HepG2 (cell line): ENCODE data around the gene PDSS2. TPM values are rescaled to one million over a fixed set of nuclear protein-coding genes. Genes with fewer than 3 reads are reported as not detected.

ENCODE experiments used
- ATF3 ChIP-seq: sonication (generic); formaldehyde crosslinking; IDR thresholded peaks from 2 replicates; pipeline ENCODE4 v1.4.0; 2020; ENCODE audit warnings: missing genetic modification reagents
- CEBPG ChIP-seq: IDR thresholded peaks from 2 replicates; pipeline ENCODE4 v1.6.1; 2016
- CHCHD3 ChIP-seq: sonication (generic); formaldehyde crosslinking; IDR thresholded peaks from 2 replicates; pipeline ENCODE4 v1.8.0; 2022; ENCODE audit warnings: mild to moderate bottlenecking, missing genetic modification reagents, moderate library complexity
- ESRRA ChIP-seq: sonication (generic); formaldehyde crosslinking; IDR thresholded peaks from 2 replicates; pipeline ENCODE4 v1.5.1; 2020; ENCODE audit warnings: mild to moderate bottlenecking, low read depth, missing genetic modification reagents
- GPN1 ChIP-seq: sonication (generic); formaldehyde crosslinking; IDR thresholded peaks from 2 replicates; pipeline ENCODE4 v1.5.1; 2020; ENCODE audit warnings: missing genetic modification reagents, borderline replicate concordance
- PLRG1 ChIP-seq: fragments of 450-650 bp; conservative IDR thresholded peaks from 2 replicates; pipeline ENCODE4 v1.6.1; 2016
- PLSCR1 ChIP-seq: sonication (generic); formaldehyde crosslinking; IDR thresholded peaks from 2 replicates; pipeline ENCODE4 v1.5.0; 2020; ENCODE audit warnings: missing genetic modification reagents, mild to moderate bottlenecking, borderline replicate concordance
- PPARG ChIP-seq: conservative IDR thresholded peaks from 2 replicates; pipeline ENCODE4 v1.6.1; 2016; ENCODE audit warnings: missing biosample characterization, missing genetic modification reagents
- SKIL ChIP-seq: sonication (generic); formaldehyde crosslinking; IDR thresholded peaks from 2 replicates; pipeline ENCODE4 v1.8.0; 2022; ENCODE audit warnings: missing genetic modification reagents, mild to moderate bottlenecking, moderate library complexity, borderline replicate concordance
- ZBTB40 ChIP-seq, 2 experiments: fragments of 450-650 bp in 1 of 2; sonication (generic) in 1 of 2; formaldehyde crosslinking in 1 of 2; IDR thresholded peaks; 2 replicates each; pipeline versions ENCODE4 v1.6.1 to v1.8.0; 2016 to 2022; ENCODE audit warnings: antibody characterized with exemption in 1 of 2, mild to moderate bottlenecking in 1 of 2, missing genetic modification reagents in 1 of 2
- ZFAT ChIP-seq: sonication (generic); formaldehyde crosslinking; conservative IDR thresholded peaks from 2 replicates; pipeline ENCODE4 v1.8.1; 2023; ENCODE audit warnings: missing genetic modification reagents, inconsistent platforms
- ZFP90 ChIP-seq: sonication (generic); formaldehyde crosslinking; IDR thresholded peaks from 2 replicates; pipeline ENCODE4 v1.8.0; 2022; ENCODE audit warnings: missing genetic modification reagents, mild to moderate bottlenecking, inconsistent platforms, borderline replicate concordance
- ZNF30 ChIP-seq: sonication (generic); formaldehyde crosslinking; IDR thresholded peaks from 2 replicates; pipeline ENCODE4 v1.5.0; 2020; ENCODE audit warnings: mild to moderate bottlenecking, missing genetic modification reagents
- ZNF335 ChIP-seq: sonication (generic); formaldehyde crosslinking; IDR thresholded peaks from 2 replicates; pipeline ENCODE4 v1.4.0; 2020; ENCODE audit warnings: missing genetic modification reagents
- ZNF33B ChIP-seq: sonication (generic); formaldehyde crosslinking; IDR thresholded peaks from 2 replicates; pipeline ENCODE4 v1.5.1; 2020; ENCODE audit warnings: mild to moderate bottlenecking, missing genetic modification reagents
- ZNF496 ChIP-seq: sonication (generic); formaldehyde crosslinking; IDR thresholded peaks from 2 replicates; pipeline ENCODE4 v1.8.1; 2023; ENCODE audit warnings: mild to moderate bottlenecking, moderate library complexity, missing genetic modification reagents; ENCODE audit not compliant: insufficient replicate concordance
- ZNF839 ChIP-seq: sonication (generic); formaldehyde crosslinking; IDR thresholded peaks from 2 replicates; pipeline ENCODE4 v1.4.0; 2020; ENCODE audit warnings: missing genetic modification reagents, mild to moderate bottlenecking, borderline replicate concordance
- polyA plus RNA-seq, 8 experiments: library from polyadenylated mRNA; depleted of rRNA in 3 of 8; stranded (reverse) in 7 of 8; unstranded in 1 of 8; fragments of >200 nt; fragmentation: Illumina TruSeq in 4 of 8; extraction: Trizol in 4 of 8; gene quantifications; 2 replicates each; pipeline versions ENCODE4 v1.2.1 to v1.2.3, GENCODE V29; 2011 to 2016; ENCODE audit warnings: low read depth in 4 of 8, missing spikeins in 1 of 8, mixed read lengths in 1 of 8; ENCODE audit not compliant: insufficient read depth in 1 of 8
- total RNA-seq, 5 experiments: library from RNA; depleted of rRNA; stranded (reverse); fragments of >200 nt; fragmentation: Illumina TruSeq; extraction: Trizol; gene quantifications; 2 replicates each; pipeline ENCODE4 v1.2.3, GENCODE V29; 2016; ENCODE audit warnings: low read depth in 1 of 5

PDSS2 gene
- total and polyA plus RNA-seq, 2 of the 13 experiments (the other 11 are each of a cell fraction or from before 2014, with no cell fraction given), result 16.2 to 17.0 TPM

DNA sequence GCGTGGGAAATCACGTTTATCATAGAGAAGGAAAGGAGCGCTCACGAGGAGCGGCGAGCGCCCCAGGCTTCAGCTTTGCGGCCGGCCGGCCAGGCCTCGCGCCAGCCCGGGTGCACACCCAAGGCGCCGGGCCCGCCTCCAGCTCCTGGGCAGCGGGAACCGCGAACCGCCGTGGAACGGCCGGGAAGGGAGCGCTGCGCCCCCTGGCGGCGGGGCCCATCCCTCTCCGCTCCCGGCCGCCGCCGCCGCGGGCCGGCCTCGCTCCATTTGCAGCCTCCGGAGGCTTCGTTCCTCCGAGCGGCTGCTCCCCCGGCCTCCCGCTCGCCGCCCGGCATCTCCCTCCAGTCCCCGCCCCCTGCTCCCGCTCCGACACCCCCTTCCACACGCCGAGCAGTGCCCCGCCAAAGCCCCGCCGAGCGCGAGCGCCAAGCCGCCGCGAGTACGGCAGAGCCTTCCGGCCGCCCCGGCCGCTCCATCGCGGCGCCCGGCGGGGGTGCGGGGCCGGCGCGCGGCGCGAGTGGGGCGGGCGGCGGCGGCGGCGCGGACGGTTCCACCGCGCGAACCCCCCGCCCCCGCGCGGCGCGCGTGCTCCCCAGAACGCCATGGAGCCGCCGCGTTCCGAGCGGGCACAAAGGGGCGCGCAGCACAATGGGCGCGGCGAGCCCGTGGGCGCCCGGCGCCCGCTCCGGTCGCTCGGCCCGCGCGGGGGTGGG, 345.0 kb downstream of the PDSS2 start (continued):
- TF ChIP-seq SKIL (CRISPR knock-in tag) (no peak), ZNF496 (no peak), ZBTB40 (IDR thresholded peaks at IDR 0.05) (no peak), ZBTB40 (CRISPR knock-in tag; IDR thresholded peaks at IDR 0.05) (peak; percentile 35; the same call in 1 of the 2 replicates), ZFAT (CRISPR knock-in tag) (no peak), PPARG (CRISPR knock-in tag) (0 out of 2 replicates have a peak, but pooled peaks have one; percentile 25), ZNF33B (CRISPR knock-in tag) (no peak), CEBPG (CRISPR knock-in tag) (no peak), CHCHD3 (CRISPR knock-in tag) (no peak), GPN1 (CRISPR knock-in tag) (no peak), ATF3 (CRISPR knock-in tag) (peak; percentile 61; the same call in 1 of the 2 replicates), ZNF335 (CRISPR knock-in tag) (no peak), ZNF30 (CRISPR knock-in tag) (no peak), ZNF839 (CRISPR knock-in tag) (0 out of 2 replicates have a peak, but pooled peaks have one; percentile 39), ESRRA (CRISPR knock-in tag) (no peak), ZFP90 (CRISPR knock-in tag) (no peak), PLRG1 (no peak), PLSCR1 (CRISPR knock-in tag) (no peak)
